IMR-90 (cell line): ENCODE results near the gene TGFBRAP1. TPM values are rescaled to one million over a fixed set of nuclear protein-coding genes. Genes with fewer than 3 reads are reported as not detected.

Experiments used
- ATAC-seq: fragments of 200-7000 bp; cut with Tn5 transposase; 2 replicates; pipeline ENCODE4 v1.9.1; 2020; ENCODE audit warnings: low read depth, mild to moderate bottlenecking, moderate library complexity
- BruUV-seq: library from RNA; stranded (reverse); fragments of 400-500 nt; replicated peaks from 2 replicates; lab custom pipeline; 2021; lab: Mats Ljungman, UMichigan
- CTCF ChIA-PET: fragments of 300-600 bp; formaldehyde crosslinking; extraction: SDS; loops from one replicate; lab custom pipeline; 2021; ENCODE audit warnings: antibody characterized with exemption; lab: Yijun Ruan, JAX
- POLR2A ChIA-PET: fragments of 300-600 bp; sonication (Branson Sonifier 250); formaldehyde crosslinking; loops from one replicate; lab custom pipeline; 2022; ENCODE audit warnings: antibody characterized with exemption; ENCODE audit not compliant: unreplicated experiment; lab: Charles Lee
- DNase-seq: peaks from one replicate; pipeline ENCODE4 v3.0.0; 2013
- H2AFZ ChIP-seq: replicated peaks from 2 replicates; pipeline ENCODE3; 2013; ENCODE audit warnings: low read length, mild to moderate bottlenecking; ENCODE audit not compliant: poor library complexity
- H2AK5ac ChIP-seq: 2 replicates; pipeline ENCODE4 v1.6.1; 2013; ENCODE audit warnings: low read depth, low read length, inconsistent platforms
- H2AK9ac ChIP-seq: replicated peaks from 2 replicates; pipeline ENCODE3; 2013; ENCODE audit warnings: mild to moderate bottlenecking, low read depth, low read length, moderate library complexity; ENCODE audit not compliant: poor library complexity
- H2BK120ac ChIP-seq: 2 replicates; pipeline ENCODE4 v1.6.1; 2013; ENCODE audit warnings: low read depth, low read length, inconsistent platforms
- H2BK15ac ChIP-seq: 3 replicates; pipeline ENCODE4 v1.6.1; 2013; ENCODE audit warnings: low read depth, low read length, inconsistent platforms
- H2BK20ac ChIP-seq: 2 replicates; pipeline ENCODE4 v1.6.1; 2013; ENCODE audit warnings: low read depth, mild to moderate bottlenecking, inconsistent platforms, low read length, moderate library complexity
- H2BK5ac ChIP-seq: 2 replicates; pipeline ENCODE4 v1.6.1; 2013; ENCODE audit warnings: mild to moderate bottlenecking, low read depth, low read length, inconsistent platforms; ENCODE audit not compliant: poor library complexity, severe bottlenecking
- H3K14ac ChIP-seq: replicated peaks from 2 replicates; pipeline ENCODE4 v1.6.1; 2013; ENCODE audit warnings: low read depth, low read length, inconsistent platforms
- H3K18ac ChIP-seq: 2 replicates; pipeline ENCODE4 v1.6.1; 2013; ENCODE audit warnings: low read depth, low read length, control low read depth
- H3K23ac ChIP-seq: 2 replicates; pipeline ENCODE4 v1.6.1; 2013; ENCODE audit warnings: low read depth, low read length, inconsistent platforms
- H3K27ac ChIP-seq: 2 replicates; pipeline ENCODE4 v1.5.1; 2013; ENCODE audit warnings: mild to moderate bottlenecking, control low read depth, low read length; ENCODE audit not compliant: insufficient read depth
- H3K27me3 ChIP-seq: 2 replicates; pipeline ENCODE4 v1.6.1; 2013; ENCODE audit warnings: low read length; ENCODE audit not compliant: control insufficient read depth, insufficient read depth
- H3K36me3 ChIP-seq: 2 replicates; pipeline ENCODE4 v1.6.1; 2013; ENCODE audit warnings: low read length, mixed read lengths; ENCODE audit not compliant: control insufficient read depth, insufficient read depth
- H3K4ac ChIP-seq: 2 replicates; pipeline ENCODE4 v1.6.1; 2013; ENCODE audit warnings: low read depth, low read length, inconsistent platforms
- H3K4me1 ChIP-seq: 2 replicates; pipeline ENCODE4 v1.6.1; 2013; ENCODE audit warnings: low read length, mixed read lengths; ENCODE audit not compliant: control insufficient read depth, insufficient read depth
- H3K4me2 ChIP-seq: 2 replicates; pipeline ENCODE4 v1.6.1; 2013; ENCODE audit warnings: low read depth, mild to moderate bottlenecking, control low read depth, low read length, moderate library complexity
- H3K4me3 ChIP-seq: 2 replicates; pipeline ENCODE4 v1.5.1; 2013; ENCODE audit warnings: low read depth, mild to moderate bottlenecking, control low read depth, low read length, moderate library complexity; ENCODE audit not compliant: insufficient read depth
- H3K56ac ChIP-seq: 2 replicates; pipeline ENCODE4 v1.6.1; 2013; ENCODE audit warnings: low read length, inconsistent platforms; ENCODE audit not compliant: insufficient read depth; ENCODE audit errors: extremely low read depth
- H3K79me1 ChIP-seq, 2 experiments: 2 replicates each; pipeline ENCODE4 v1.6.1; 2013; ENCODE audit warnings: low read length in 2 of 2, inconsistent platforms in 1 of 2, low read depth in 1 of 2
- H3K9ac ChIP-seq: 2 replicates; pipeline ENCODE4 v1.6.1; 2013; ENCODE audit warnings: low read depth, low read length, control low read depth
- H3K9me1 ChIP-seq: 2 replicates; pipeline ENCODE4 v1.6.1; 2013; ENCODE audit warnings: low read length, inconsistent platforms; ENCODE audit not compliant: insufficient read depth
- H3K9me3 ChIP-seq: 2 replicates; pipeline ENCODE4 v1.6.1; 2013; ENCODE audit warnings: low read length; ENCODE audit not compliant: control insufficient read depth, insufficient read depth
- H4K20me1 ChIP-seq: 2 replicates; pipeline ENCODE4 v1.6.1; 2013; ENCODE audit warnings: low read length, inconsistent platforms; ENCODE audit not compliant: insufficient read depth
- H4K5ac ChIP-seq: 2 replicates; pipeline ENCODE4 v1.6.1; 2013; ENCODE audit warnings: mild to moderate bottlenecking, low read depth, low read length, control low read depth
- H4K8ac ChIP-seq, 2 experiments: 2 replicates each; pipeline ENCODE4 v1.6.1; 2013; ENCODE audit warnings: low read depth in 2 of 2, low read length in 2 of 2, control low read depth in 1 of 2, inconsistent platforms in 1 of 2
- H4K91ac ChIP-seq: 2 replicates; pipeline ENCODE4 v1.6.1; 2013; ENCODE audit warnings: low read depth, low read length, inconsistent platforms; ENCODE audit not compliant: insufficient read depth
- BHLHE40 ChIP-seq: fragments of 150-350 bp; IDR thresholded peaks from 2 replicates; pipeline ENCODE4 v1.6.1; 2016; ENCODE audit warnings: mild to moderate bottlenecking, low read depth, low read length
- CEBPB ChIP-seq: IDR thresholded peaks from 2 replicates; pipeline ENCODE4 v1.6.1; 2012; ENCODE audit warnings: low read depth, low read length, improper control_type of control experiment
- CHD1 ChIP-seq: IDR thresholded peaks from 2 replicates; pipeline ENCODE4 v1.6.1; 2012; ENCODE audit warnings: low read depth, low read length, improper control_type of control experiment
- ELK1 ChIP-seq: fragments of 150-350 bp; IDR thresholded peaks from 2 replicates; pipeline ENCODE4 v1.6.1; 2016; ENCODE audit warnings: low read depth, mild to moderate bottlenecking, low read length, moderate library complexity, borderline replicate concordance
- FOS ChIP-seq: fragments of 150-350 bp; IDR thresholded peaks from 2 replicates; pipeline ENCODE4 v1.6.1; 2016; ENCODE audit warnings: low read depth, low read length
- MAFK ChIP-seq: IDR thresholded peaks from 2 replicates; pipeline ENCODE4 v1.6.1; 2012; ENCODE audit warnings: low read depth, low read length, improper control_type of control experiment
- MAZ ChIP-seq: IDR thresholded peaks from 2 replicates; pipeline ENCODE4 v1.6.1; 2012; ENCODE audit warnings: low read depth, mild to moderate bottlenecking, low read length, improper control_type of control experiment, moderate library complexity, borderline replicate concordance
- MXI1 ChIP-seq: IDR thresholded peaks from 2 replicates; pipeline ENCODE4 v1.6.1; 2012; ENCODE audit warnings: low read depth, mild to moderate bottlenecking, low read length, moderate library complexity, borderline replicate concordance
- NFE2L2 ChIP-seq: fragments of 150-350 bp; IDR thresholded peaks from 2 replicates; pipeline ENCODE4 v1.6.1; 2016; ENCODE audit warnings: low read depth, mild to moderate bottlenecking, low read length
- POLR2A ChIP-seq: IDR thresholded peaks from 2 replicates; pipeline ENCODE4 v1.6.1; 2012; ENCODE audit warnings: mild to moderate bottlenecking, low read depth, low read length
- RAD21 ChIP-seq: IDR thresholded peaks from 2 replicates; pipeline ENCODE4 v1.6.1; 2012; ENCODE audit warnings: low read length, improper control_type of control experiment
- RCOR1 ChIP-seq: IDR thresholded peaks from 2 replicates; pipeline ENCODE4 v1.6.1; 2012; ENCODE audit warnings: mild to moderate bottlenecking, low read length, improper control_type of control experiment; ENCODE audit not compliant: insufficient replicate concordance
- RFX5 ChIP-seq: IDR thresholded peaks from 2 replicates; pipeline ENCODE4 v1.8.0; 2012; ENCODE audit warnings: low read depth, mild to moderate bottlenecking, low read length, moderate library complexity
- SMC3 ChIP-seq: fragments of 150-350 bp; IDR thresholded peaks from 2 replicates; pipeline ENCODE4 v1.6.1; 2016; ENCODE audit warnings: low read depth, mild to moderate bottlenecking, antibody characterized with exemption, low read length, moderate library complexity
- USF2 ChIP-seq: fragments of 150-350 bp; IDR thresholded peaks from 2 replicates; pipeline ENCODE4 v1.6.1; 2017; ENCODE audit warnings: mild to moderate bottlenecking, antibody characterized with exemption, low read length, low read depth
- WGBS, 2 experiments: methylation state at CpG; one replicate each; pipeline versions ENCODE4 v1.1.5 to v1.1.7; 2013; ENCODE audit warnings: missing lambda C conversion rate in 2 of 2; ENCODE audit not compliant: insufficient read length in 1 of 2; ENCODE audit errors: extremely low coverage in 2 of 2; 5-methylcytosine and 5-hydroxymethylcytosine counted together
- dilution Hi-C: fragments of 300-500 bp; cut with HindIII; formaldehyde crosslinking; loops from one replicate; pipeline ENCODE4 v1.14.3; 2018; ENCODE audit warnings: low sequenced_read_pairs; ENCODE audit not compliant: unreplicated experiment
- in situ Hi-C: fragments of 300-500 bp; cut with MboI; formaldehyde crosslinking; loops from 3 replicates; pipeline ENCODE4 v1.14.3; 2019; ENCODE audit warnings: low sequenced_read_pairs, inconsistent platforms, mixed read lengths
- intact Hi-C: fragments of 100-400 bp; cut with micrococcal nuclease; formaldehyde crosslinking; loops from 2 replicates; pipeline ENCODE4 v1.10.0; 2022
- polyA plus RNA-seq, 3 experiments: library from polyadenylated mRNA; depleted of rRNA; stranded (reverse); fragments of >200 nt; gene quantifications; 2 replicates each; pipeline ENCODE4 v1.2.3, GENCODE V29; 2012; ENCODE audit warnings: low replicate concordance in 1 of 3
- total RNA-seq: library from RNA; depleted of rRNA; stranded (reverse); fragments of >200 nt; gene quantifications from 2 replicates; pipeline ENCODE4 v1.2.3, GENCODE V29; 2012
- TF ChIP-seq, protein P1 (sequence below): conservative IDR thresholded peaks from 2 replicates; pipeline ENCODE4 v1.5.1; 2012; ENCODE audit warnings: mild to moderate bottlenecking, low read depth, low read length, improper control_type of control experiment

Gene TGFBRAP1
- total and polyA plus RNA-seq, 2 of the 4 experiments (the other 2 are of a cell fraction), result 7.2 to 10.4 TPM

GRCh38 chr2:105254531-105255210 is 74.9 kb downstream of the TGFBRAP1 start:
- no peak overlapping the region for H4K91ac ChIP-seq
- no peak overlapping the region for H3K56ac ChIP-seq
- peaks cover 1% of the 10 kb centered on the region; the same call in 1 of the 2 replicates for H3K27me3 ChIP-seq
- ChIA-PET CTCF (interaction anchor here (0.8 kb wide), 1 partner anchor 17 kb away, joined by 3 read pairs; no protein-coding TSS in a partner anchor), POLR2A (no interaction called here)
- no peak overlapping the region for H3K4ac ChIP-seq
- no peaks in the 10 kb centered on the region for H3K9me3 ChIP-seq
- H3K18ac ChIP-seq, result no peak overlapping the region
- no TSS peak for BruUV-seq
- no peak overlapping the region for H2BK120ac ChIP-seq
- H3K36me3 ChIP-seq, result no peaks in the 10 kb centered on the region
- H2BK15ac ChIP-seq, result no peak overlapping the region
- no peak overlapping the region for H3K4me3 ChIP-seq
- intact Hi-C loops (no loop called here), dilution Hi-C loops (no loop called here), in situ Hi-C loops (no loop called here)
- H2BK5ac ChIP-seq, result no peak overlapping the region
- no peak for DNase-seq
- no peak for TF ChIP-seq CHD1
- TF ChIP-seq BHLHE40, result no peak
- TF ChIP-seq MXI1, result no peak
- TF ChIP-seq SMC3, result no peak
- no peak for TF ChIP-seq RCOR1
- no peak for TF ChIP-seq MAFK
- TF ChIP-seq FOS, result no peak
- TF ChIP-seq RFX5, result no peak
- no peak for TF ChIP-seq POLR2A
- no peak for TF ChIP-seq NFE2L2
- TF ChIP-seq RAD21, result no peak
- no peak for TF ChIP-seq MAZ
- TF ChIP-seq CEBPB, result no peak
- TF ChIP-seq ELK1, result no peak
- TF ChIP-seq, protein P1, sequence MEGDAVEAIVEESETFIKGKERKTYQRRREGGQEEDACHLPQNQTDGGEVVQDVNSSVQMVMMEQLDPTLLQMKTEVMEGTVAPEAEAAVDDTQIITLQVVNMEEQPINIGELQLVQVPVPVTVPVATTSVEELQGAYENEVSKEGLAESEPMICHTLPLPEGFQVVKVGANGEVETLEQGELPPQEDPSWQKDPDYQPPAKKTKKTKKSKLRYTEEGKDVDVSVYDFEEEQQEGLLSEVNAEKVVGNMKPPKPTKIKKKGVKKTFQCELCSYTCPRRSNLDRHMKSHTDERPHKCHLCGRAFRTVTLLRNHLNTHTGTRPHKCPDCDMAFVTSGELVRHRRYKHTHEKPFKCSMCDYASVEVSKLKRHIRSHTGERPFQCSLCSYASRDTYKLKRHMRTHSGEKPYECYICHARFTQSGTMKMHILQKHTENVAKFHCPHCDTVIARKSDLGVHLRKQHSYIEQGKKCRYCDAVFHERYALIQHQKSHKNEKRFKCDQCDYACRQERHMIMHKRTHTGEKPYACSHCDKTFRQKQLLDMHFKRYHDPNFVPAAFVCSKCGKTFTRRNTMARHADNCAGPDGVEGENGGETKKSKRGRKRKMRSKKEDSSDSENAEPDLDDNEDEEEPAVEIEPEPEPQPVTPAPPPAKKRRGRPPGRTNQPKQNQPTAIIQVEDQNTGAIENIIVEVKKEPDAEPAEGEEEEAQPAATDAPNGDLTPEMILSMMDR, result no peak
- TF ChIP-seq USF2, result no peak
- H2BK20ac ChIP-seq, result no peak overlapping the region
- no peak overlapping the region for H4K5ac ChIP-seq
- H3K9me1 ChIP-seq, result 0 out of 2 replicates have a peak, but pooled peaks cover 2% of the 10 kb centered on the region
- H2AFZ ChIP-seq, result no peak overlapping the region
- H3K4me1 ChIP-seq, result no peaks in the 10 kb centered on the region
- no peak overlapping the region for H3K14ac ChIP-seq
- WGBS, 2 experiments, result no CpG with 5 or more reads among the region's 5 CpGs
- H2AK9ac ChIP-seq, result no peak overlapping the region
- no peak overlapping the region for H3K4me2 ChIP-seq
- no peak overlapping the region for H3K9ac ChIP-seq
- no peak for ATAC-seq
- H3K23ac ChIP-seq, result no peak overlapping the region
- no peaks in the 10 kb centered on the region for H3K79me1 ChIP-seq
- no peak overlapping the region for H2AK5ac ChIP-seq
- no peak overlapping the region for H4K8ac ChIP-seq
- no peaks in the 10 kb centered on the region for H4K20me1 ChIP-seq
- no peak overlapping the region for H3K27ac ChIP-seq
